ENCODE measurements around the gene FOXO3.

DNA sequence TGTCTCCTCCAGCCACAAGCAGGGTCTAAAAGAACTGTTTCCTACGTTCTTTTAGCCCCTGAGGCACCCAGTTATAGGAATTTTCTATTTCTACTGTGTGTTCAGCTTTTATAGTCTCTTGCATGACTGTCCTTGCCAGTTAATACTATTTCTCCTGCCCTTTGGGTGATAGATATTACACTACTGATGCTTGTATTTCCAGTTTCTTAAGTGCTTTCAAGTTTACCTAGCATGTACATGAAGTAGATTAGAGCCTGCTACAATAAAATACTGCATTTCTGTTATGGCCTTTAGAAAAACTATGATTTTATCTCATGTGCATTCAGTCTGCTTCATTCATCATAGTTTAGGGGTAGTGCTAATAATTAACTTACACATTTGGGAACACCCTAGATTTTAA, 89.6 kb downstream of the FOXO3 start:
- no peak for TF ChIP-seq POLR2A (IDR thresholded peaks at IDR 0.05)
- TF ChIP-seq CTCF (IDR thresholded peaks at IDR 0.05), result no peak

Data from testis (tissue), 2 donors.